AG09309 (cell line): ENCODE measurements around the gene SND1.

ENCODE experiments used
- DNase-seq: peaks from one replicate; pipeline ENCODE4 v3.0.0-alpha.2; 2010; ENCODE audit warnings: low read depth
- H3K4me3 ChIP-seq: 2 replicates; pipeline ENCODE4 v1.5.1; 2011; ENCODE audit warnings: mild to moderate bottlenecking, low read depth, low read length, moderate library complexity; ENCODE audit not compliant: control insufficient read depth
- CTCF ChIP-seq: IDR thresholded peaks from 2 replicates; pipeline ENCODE4 v1.5.1; 2011; ENCODE audit warnings: mild to moderate bottlenecking, low read depth, low read length, inconsistent platforms; ENCODE audit not compliant: insufficient read depth, control insufficient read depth; ENCODE audit errors: missing control alignments

The SND1 gene

GRCh38 chr7:127652333-127653248, 597 bp downstream of the SND1 start:
- DNase-seq = no peak
- TF ChIP-seq CTCF = no peak

GRCh38 chr7:127653396-127653795, 1.4 kb downstream of the SND1 start:
- TF ChIP-seq CTCF = no peak
- no peak for DNase-seq
- peak overlapping the region; percentile 100 for H3K4me3 ChIP-seq

More at GRCh38 chr7:127652333-127653248, 597 bp downstream of the SND1 start:
- peak overlapping the region; percentile 100 for H3K4me3 ChIP-seq

- no peak for DNase-seq
- TF ChIP-seq CTCF = no peak
- H3K4me3 ChIP-seq = no peak overlapping the region
Observed at GRCh38 chr7:127654404-127655394, 2.7 kb downstream of the SND1 start.

- TF ChIP-seq CTCF = no peak
- DNase-seq = no peak
- no peak overlapping the region for H3K4me3 ChIP-seq
Observed at GRCh38 chr7:127655720-127656119, 3.7 kb downstream of the SND1 start.

- no peak for DNase-seq
- no peak overlapping the region for H3K4me3 ChIP-seq
Observed at GRCh38 chr7:127657500-127657899, 5.5 kb downstream of the SND1 start.

More at GRCh38 chr7:127657500-127657899, 5.5 kb downstream of the SND1 start:
- TF ChIP-seq CTCF = no peak
